H1 (cell line): ENCODE data around the gene CLMP. TPM values are rescaled to one million over a fixed set of nuclear protein-coding genes. Genes with fewer than 3 reads are reported as not detected.
A peak's percentile ranks its signal among the peaks of the same experiment; 100 is the strongest.

Experiments
- CTCF ChIA-PET: fragments of 300-600 bp; sonication (Branson Sonifier 250); formaldehyde crosslinking; loops from one replicate; lab custom pipeline; 2021; ENCODE audit not compliant: partially characterized antibody; lab: Charles Lee
- POLR2A ChIA-PET: fragments of 300-600 bp; sonication (Branson Sonifier 250); formaldehyde crosslinking; loops from one replicate; lab custom pipeline; 2021; ENCODE audit warnings: inconsistent platforms; ENCODE audit not compliant: partially characterized antibody; lab: Charles Lee
- DNase-seq, 2 experiments: peaks; one replicate each; pipeline versions ENCODE4 v3.0.0 to v3.0.0-alpha.2; 2010 to 2022; ENCODE audit warnings: low spot score in 2 of 2, low read depth in 1 of 2, mixed read lengths in 1 of 2
- FAIRE-seq: peaks from 2 replicates; lab custom pipeline; 2011; peaks lifted over from hg19 to GRCh38; lab: Jason Lieb, UNC
- H2AFZ ChIP-seq: 2 replicates; pipeline ENCODE4 v1.8.1; 2012; ENCODE audit warnings: low read length, inconsistent platforms
- H2AK5ac ChIP-seq: 2 replicates; pipeline ENCODE4 v1.6.1; 2013; ENCODE audit warnings: low read depth, low read length
- H2BK120ac ChIP-seq: replicated peaks from 2 replicates; pipeline ENCODE3; 2013; ENCODE audit warnings: low read depth, low read length, inconsistent platforms
- H2BK12ac ChIP-seq: 2 replicates; pipeline ENCODE4 v1.6.1; 2013; ENCODE audit warnings: low read depth, low read length
- H2BK15ac ChIP-seq: 2 replicates; pipeline ENCODE4 v1.6.1; 2013; ENCODE audit warnings: low read length
- H2BK20ac ChIP-seq: 2 replicates; pipeline ENCODE4 v1.6.1; 2013; ENCODE audit warnings: low read length
- H2BK5ac ChIP-seq: 2 replicates; pipeline ENCODE4 v1.6.1; 2013; ENCODE audit warnings: low read depth, low read length
- H3K14ac ChIP-seq: 2 replicates; pipeline ENCODE4 v1.6.1; 2013; ENCODE audit warnings: inconsistent platforms; ENCODE audit not compliant: insufficient read length
- H3K18ac ChIP-seq: 2 replicates; pipeline ENCODE4 v1.6.1; 2013; ENCODE audit warnings: low read length; ENCODE audit errors: extremely low read depth
- H3K23ac ChIP-seq: 2 replicates; pipeline ENCODE4 v1.6.1; 2013; ENCODE audit warnings: inconsistent platforms; ENCODE audit not compliant: insufficient read length
- H3K23me2 ChIP-seq: 2 replicates; pipeline ENCODE4 v1.6.1; 2013; ENCODE audit warnings: low read depth, low read length
- H3K27ac ChIP-seq: 2 replicates; pipeline ENCODE4 v1.6.1; 2011; ENCODE audit warnings: low read depth, low read length, inconsistent platforms
- H3K27me3 ChIP-seq, 4 experiments: replicated peaks in 1 of 4; 1 replicate in 1 of 4; 2 replicates in 3 of 4; pipeline versions ENCODE4 v1.6.1 to v1.8.1; 2011 to 2013; ENCODE audit warnings: low read length in 3 of 4, mild to moderate bottlenecking in 3 of 4, inconsistent platforms in 2 of 4, mixed read lengths in 2 of 4, moderate library complexity in 1 of 4; ENCODE audit not compliant: control insufficient read depth in 3 of 4, insufficient read depth in 3 of 4; ENCODE audit errors: extremely low read depth in 1 of 4
- H3K36me3 ChIP-seq, 4 experiments: 2 replicates each; pipeline versions ENCODE4 v1.6.1 to v1.8.1; 2011 to 2013; ENCODE audit warnings: mild to moderate bottlenecking in 4 of 4, low read length in 3 of 4, moderate library complexity in 2 of 4, control low read depth in 1 of 4, inconsistent platforms in 1 of 4; ENCODE audit not compliant: insufficient read depth in 4 of 4, control insufficient read depth in 2 of 4
- H3K4ac ChIP-seq: replicated peaks from 2 replicates; pipeline ENCODE3; 2013; ENCODE audit warnings: low read length, low read depth, mixed read lengths, inconsistent platforms; ENCODE audit not compliant: insufficient read length
- H3K4me1 ChIP-seq, 4 experiments: replicated peaks in 1 of 4; 1 replicate in 1 of 4; 2 replicates in 3 of 4; pipeline versions ENCODE4 v1.6.1 to v1.8.1; 2011 to 2013; ENCODE audit warnings: low read length in 3 of 4, inconsistent platforms in 2 of 4, mixed read lengths in 1 of 4; ENCODE audit not compliant: insufficient read depth in 4 of 4, control insufficient read depth in 3 of 4
- H3K4me2 ChIP-seq, 2 experiments: 2 replicates each; pipeline versions ENCODE4 v1.6.1 to v1.8.1; 2011 to 2013; ENCODE audit warnings: low read depth in 2 of 2, low read length in 2 of 2, control low read depth in 1 of 2, inconsistent platforms in 1 of 2, mild to moderate bottlenecking in 1 of 2; ENCODE audit not compliant: insufficient read depth in 1 of 2
- H3K4me3 ChIP-seq, 4 experiments: fragments of 200-600, 300-600 bp in 1 of 4; sonication (generic), shearing (Covaris generic), sonication (Bioruptor Twin) in 1 of 4; 2 replicates each; pipeline versions ENCODE4 v1.5.1 to v1.8.1; 2011 to 2016; ENCODE audit warnings: low read length in 4 of 4, low read depth in 3 of 4, control low read depth in 2 of 4, inconsistent platforms in 2 of 4, mild to moderate bottlenecking in 2 of 4, mixed read lengths in 1 of 4, moderate library complexity in 1 of 4; ENCODE audit not compliant: insufficient read depth in 2 of 4; ENCODE audit errors: extremely low read depth in 1 of 4
- H3K56ac ChIP-seq: replicated peaks from 2 replicates; pipeline ENCODE3; 2013; ENCODE audit warnings: low read depth, mild to moderate bottlenecking, mixed read lengths, low read length, inconsistent platforms; ENCODE audit not compliant: insufficient read length
- H3K79me1 ChIP-seq: 2 replicates; pipeline ENCODE4 v1.6.1; 2013; ENCODE audit warnings: low read depth, low read length, control low read depth
- H3K79me2 ChIP-seq, 2 experiments: 2 replicates each; pipeline versions ENCODE4 v1.6.1 to v1.8.1; 2012 to 2013; ENCODE audit warnings: low read length in 2 of 2, mild to moderate bottlenecking in 2 of 2, inconsistent platforms in 1 of 2; ENCODE audit not compliant: insufficient read depth in 2 of 2, control insufficient read depth in 1 of 2
- H3K9ac ChIP-seq, 4 experiments: replicated peaks in 1 of 4; 1 replicate in 1 of 4; 2 replicates in 3 of 4; pipeline versions ENCODE4 v1.6.1 to v1.8.1; 2011 to 2013; ENCODE audit warnings: low read depth in 3 of 4, low read length in 3 of 4, control low read depth in 2 of 4, mild to moderate bottlenecking in 2 of 4, moderate library complexity in 2 of 4, inconsistent platforms in 1 of 4; ENCODE audit errors: extremely low read depth in 1 of 4
- H3K9me3 ChIP-seq, 2 experiments: 2 replicates each; pipeline versions ENCODE4 v1.6.1 to v1.8.1; 2012 to 2013; ENCODE audit warnings: mild to moderate bottlenecking in 2 of 2, moderate library complexity in 2 of 2, control low read depth in 1 of 2, inconsistent platforms in 1 of 2, low read depth in 1 of 2, low read length in 1 of 2, mixed read lengths in 1 of 2; ENCODE audit not compliant: insufficient read depth in 2 of 2
- H4K20me1 ChIP-seq, 2 experiments: replicated peaks in 1 of 2; 2 replicates each; pipeline versions ENCODE3 to v1.8.1; 2011 to 2013; ENCODE audit warnings: inconsistent platforms in 2 of 2, low read length in 2 of 2, mild to moderate bottlenecking in 1 of 2; ENCODE audit not compliant: insufficient read depth in 2 of 2, control insufficient read depth in 1 of 2
- H4K5ac ChIP-seq: 2 replicates; pipeline ENCODE4 v1.6.1; 2013; ENCODE audit warnings: low read length, low read depth, mixed read lengths, inconsistent platforms; ENCODE audit not compliant: insufficient read length
- H4K8ac ChIP-seq: 2 replicates; pipeline ENCODE4 v1.8.0; 2013; ENCODE audit warnings: mild to moderate bottlenecking, moderate library complexity, low read length, inconsistent platforms; ENCODE audit not compliant: insufficient read depth; ENCODE audit errors: extremely low read depth
- H4K91ac ChIP-seq: replicated peaks from 2 replicates; pipeline ENCODE3; 2013; ENCODE audit warnings: low read length, mixed read lengths, inconsistent platforms; ENCODE audit not compliant: insufficient read length
- ATF3 ChIP-seq: IDR thresholded peaks from 2 replicates; pipeline ENCODE4 v1.6.1; 2011; ENCODE audit warnings: low read depth, mild to moderate bottlenecking, low read length; ENCODE audit not compliant: insufficient read depth
- CEBPB ChIP-seq: IDR thresholded peaks from 2 replicates; pipeline ENCODE4 v1.6.1; 2012; ENCODE audit warnings: low read depth, low read length
- CTBP2 ChIP-seq: IDR thresholded peaks from 2 replicates; pipeline ENCODE4 v1.7.0; 2011; ENCODE audit warnings: borderline replicate concordance, mild to moderate bottlenecking, moderate library complexity, mixed read lengths, low read length; ENCODE audit not compliant: insufficient read depth, insufficient read length
- GTF2F1 ChIP-seq: IDR thresholded peaks from 2 replicates; pipeline ENCODE4 v1.6.1; 2012; ENCODE audit warnings: low read depth, low read length, improper control_type of control experiment, borderline replicate concordance
- PHF8 ChIP-seq: fragments of 200-600 bp; sonication (generic); conservative IDR thresholded peaks from 2 replicates; pipeline ENCODE4 v1.7.1; 2012; ENCODE audit warnings: low read depth, mild to moderate bottlenecking, inconsistent platforms, low read length, moderate library complexity
- POLR2AphosphoS5 ChIP-seq: IDR thresholded peaks from 2 replicates; pipeline ENCODE4 v1.6.1; 2011; ENCODE audit warnings: low read depth, low read length
- RAD21 ChIP-seq, 2 experiments: IDR thresholded peaks in 1 of 2; conservative IDR thresholded peaks in 1 of 2; 2 replicates each; pipeline ENCODE4 v1.6.1; 2011; ENCODE audit warnings: low read depth in 2 of 2, low read length in 2 of 2, improper control_type of control experiment in 1 of 2, inconsistent platforms in 1 of 2, mild to moderate bottlenecking in 1 of 2, moderate library complexity in 1 of 2
- SIRT6 ChIP-seq: IDR thresholded peaks from one replicate; pipeline ENCODE4 v1.7.1; 2012; ENCODE audit warnings: low read length, inconsistent platforms
- SIX5 ChIP-seq: IDR thresholded peaks from 2 replicates; pipeline ENCODE4 v1.6.1; 2011; ENCODE audit warnings: mild to moderate bottlenecking, low read depth, low read length
- WGBS, 2 experiments: shearing (Covaris generic) in 1 of 2; methylation state at CpG; one replicate each; pipeline versions ENCODE4 v1.1.6 to v1.1.7; 2013 to 2015; ENCODE audit warnings: low lambda C conversion rate in 2 of 2, mixed read lengths in 2 of 2, inconsistent platforms in 1 of 2, low coverage in 1 of 2, missing lambda C conversion rate in 1 of 2; ENCODE audit not compliant: insufficient replicate concordance in 2 of 2, insufficient coverage in 1 of 2, insufficient read length in 1 of 2; ENCODE audit errors: extremely low coverage in 1 of 2, missing lambda C conversion rate in 1 of 2; 5-methylcytosine and 5-hydroxymethylcytosine counted together
- polyA plus RNA-seq, 7 experiments: library from polyadenylated mRNA; depleted of rRNA in 3 of 7; stranded (reverse) in 5 of 7; unstranded in 2 of 7; fragments of >200 nt in 5 of 7; fragments of 200-250 nt in 2 of 7; gene quantifications; 1 replicate in 5 of 7; 2 replicates in 1 of 7; 4 replicates in 1 of 7; pipeline versions ENCODE4 v1.2.1 to v1.2.3, GENCODE V29; 2011 to 2013; ENCODE audit warnings: missing spikeins in 2 of 7, mixed read lengths in 2 of 7
- total RNA-seq: library from RNA; stranded (reverse); fragmentation: NEBNext Ultra II Directional; extraction: Animal tissue kit (Norgen Biotek cat#: 25700); gene quantifications from 2 replicates; pipeline ENCODE4 v1.2.1, GENCODE V29; 2021

The CLMP gene
- total and polyA plus RNA-seq, 2 of the 8 experiments (the other 6 are each of a cell fraction or from before 2014, with no cell fraction given), result 9.9 to 24.1 TPM

- Histone ChIP-seq H2AFZ (no peak overlapping the region), H3K23ac (no peak overlapping the region), H2BK120ac (no peak overlapping the region), H3K36me3 (no peaks in the 10 kb centered on the region), H3K14ac (no peak overlapping the region), H3K9ac (no peak overlapping the region), H3K56ac (no peak overlapping the region), H2BK20ac (0 out of 2 replicates have a peak overlapping the region, but pooled peaks have one; percentile 5), H2AK5ac (no peak overlapping the region), H3K18ac (no peak overlapping the region), H2BK15ac (no peak overlapping the region), H3K4me1 (0 out of 7 replicates have a peak, but pooled peaks cover 0 to 2% (median 0%) of the 10 kb centered on the region in 4 experiments), H3K79me1 (no peaks in the 10 kb centered on the region), H3K4ac (no peak overlapping the region), H4K5ac (no peak overlapping the region), H3K4me3 (no peak overlapping the region), H2BK5ac (no peak overlapping the region), H4K20me1 (no peaks in the 10 kb centered on the region), H2BK12ac (no peak overlapping the region), H4K91ac (no peak overlapping the region), H3K4me2 (no peak overlapping the region), H3K27me3 (no peaks in the 10 kb centered on the region), H4K8ac (no peak overlapping the region), H3K9me3 (no peaks in the 10 kb centered on the region), H3K27ac (no peak overlapping the region), H3K23me2 (no peaks in the 10 kb centered on the region), H3K79me2 (no peaks in the 10 kb centered on the region)
- WGBS, 2 experiments, result 90% methylated on average over 9 of the region's 9 CpGs; no CpG with 5 or more reads in 1 of the 2 experiments
- CTCF ChIA-PET, result interaction anchor here (0.9 to 5.4 kb wide), 13 partner anchors 10 to 108 kb away, joined by 3 to 48 read pairs (median 6); no protein-coding TSS in a partner anchor
- no peak for TF ChIP-seq POLR2AphosphoS5
- TF ChIP-seq GTF2F1, result no peak
- TF ChIP-seq CTBP2, result no peak
- no peak for TF ChIP-seq SIX5
- TF ChIP-seq ATF3, result no peak
- no peak for TF ChIP-seq PHF8
- TF ChIP-seq CEBPB, result no peak
- TF ChIP-seq SIRT6, result no peak
- no peak for TF ChIP-seq RAD21 (IDR thresholded peaks at IDR 0.05 in 1 of 2, conservative IDR thresholded peaks at IDR 0.05 in 1 of 2; ENCODE audit: low read depth in 2 of 2, low read length in 2 of 2)
- DNase-seq, result no peak
- POLR2A ChIA-PET, result interaction anchor here (1.2 to 2.9 kb wide), 2 partner anchors 15 to 889 kb away, joined by 3 to 8 read pairs; no protein-coding TSS in a partner anchor
- FAIRE-seq, result no peak
These were observed 42.1 kb downstream of the CLMP start for GRCh38 chr11:123152951-123153350.
